DOHH2 (cell line): ENCODE results near the gene NTNG1.

Experiments
- H3F3A ChIP-seq: fragments of 200-600 bp; sonication (generic), shearing (Covaris generic); 2 replicates; pipeline ENCODE4 v1.6.0; 2016; ENCODE audit warnings: antibody characterized with exemption, mild to moderate bottlenecking; ENCODE audit not compliant: control insufficient read depth, insufficient read depth
- H3K27ac ChIP-seq: fragments of 200-600 bp; sonication (generic); 2 replicates; pipeline ENCODE4 v1.5.1; 2014; ENCODE audit warnings: low read depth, mild to moderate bottlenecking, low read length, moderate library complexity
- H3K27me3 ChIP-seq: fragments of 200-600 bp; sonication (generic); 2 replicates; pipeline ENCODE4 v1.6.1; 2014; ENCODE audit warnings: mild to moderate bottlenecking, low read length, mixed read lengths; ENCODE audit not compliant: control insufficient read depth
- H3K36me3 ChIP-seq: fragments of 200-600 bp; sonication (generic); 2 replicates; pipeline ENCODE4 v1.6.1; 2014; ENCODE audit warnings: mild to moderate bottlenecking, low read length, moderate library complexity, mixed read lengths; ENCODE audit not compliant: control insufficient read depth
- H3K4me1 ChIP-seq: fragments of 200-600 bp; sonication (generic); 2 replicates; pipeline ENCODE4 v1.6.1; 2014; ENCODE audit warnings: mild to moderate bottlenecking, low read length, mixed read lengths; ENCODE audit not compliant: control insufficient read depth
- H3K4me2 ChIP-seq: fragments of 200-600 bp; sonication (generic); 2 replicates; pipeline ENCODE4 v1.6.0; 2014; ENCODE audit warnings: mild to moderate bottlenecking, low read length, moderate library complexity
- H3K4me3 ChIP-seq: fragments of 200-600 bp; sonication (generic); 2 replicates; pipeline ENCODE4 v1.5.1; 2014; ENCODE audit warnings: mild to moderate bottlenecking, low read length, mixed read lengths
- H3K79me2 ChIP-seq: fragments of 200-600 bp; sonication (generic); 2 replicates; pipeline ENCODE4 v1.6.1; 2014; ENCODE audit warnings: mild to moderate bottlenecking, low read length, mixed read lengths; ENCODE audit not compliant: control insufficient read depth
- H3K9me2 ChIP-seq: fragments of 200-600 bp; sonication (generic); replicated peaks from 2 replicates; pipeline ENCODE4 v1.6.1; 2014; ENCODE audit warnings: mild to moderate bottlenecking, low read length, mixed read lengths; ENCODE audit not compliant: control insufficient read depth
- H3K9me3 ChIP-seq: fragments of 200-600 bp; sonication (generic); 2 replicates; pipeline ENCODE4 v1.6.1; 2014; ENCODE audit warnings: antibody characterized with exemption, low read length, mixed read lengths; ENCODE audit not compliant: control insufficient read depth, insufficient read depth
- H4K20me1 ChIP-seq: fragments of 200-600 bp; sonication (generic); 2 replicates; pipeline ENCODE4 v1.6.0; 2014; ENCODE audit warnings: low read depth, mild to moderate bottlenecking, antibody characterized with exemption, low read length, moderate library complexity; ENCODE audit not compliant: control insufficient read depth, insufficient read depth
- CTCF ChIP-seq: fragments of 200-600 bp; sonication (generic); IDR thresholded peaks from one replicate; pipeline ENCODE4 v1.5.1; 2014; ENCODE audit warnings: antibody characterized with exemption, mild to moderate bottlenecking, low read depth, low read length; ENCODE audit not compliant: poor library complexity, severe bottlenecking
- EZH2phosphoT487 ChIP-seq: fragments of 200-600 bp; sonication (generic); IDR thresholded peaks from 2 replicates; pipeline ENCODE4 v1.6.1; 2017; ENCODE audit warnings: borderline replicate concordance, mild to moderate bottlenecking, antibody characterized with exemption, low read length, moderate library complexity, mixed read lengths

NTNG1 gene

DNA sequence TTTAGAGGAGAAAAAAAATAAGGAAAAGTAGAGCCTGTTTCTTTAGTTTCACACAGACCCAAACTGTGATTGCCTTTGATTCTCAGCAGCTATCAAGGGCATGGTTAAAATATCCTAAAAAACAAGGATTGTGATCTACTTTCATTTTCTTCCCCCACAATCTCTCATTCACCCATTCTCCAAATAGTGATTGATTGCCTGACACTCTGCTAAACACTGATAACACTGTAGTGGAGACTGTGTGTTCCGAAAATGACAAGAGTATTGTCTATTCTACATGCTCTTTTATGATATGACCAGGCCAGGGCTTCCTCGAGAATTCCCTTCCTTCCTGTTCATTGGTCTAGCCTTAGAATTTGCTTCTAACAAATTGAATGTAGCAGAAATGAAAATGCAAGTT is 44.1 kb upstream of the NTNG1 start:
- Histone ChIP-seq H4K20me1 (no peaks in the 10 kb centered on the region), H3K9me2 (no peaks in the 10 kb centered on the region), H3F3A (no peaks in the 10 kb centered on the region), H3K27ac (no peak overlapping the region), H3K4me3 (no peak overlapping the region), H3K4me2 (no peak overlapping the region), H3K27me3 (no peaks in the 10 kb centered on the region), H3K36me3 (no peaks in the 10 kb centered on the region), H3K9me3 (no peaks in the 10 kb centered on the region), H3K4me1 (no peaks in the 10 kb centered on the region), H3K79me2 (no peaks in the 10 kb centered on the region)
- TF ChIP-seq CTCF (no peak), EZH2phosphoT487 (no peak)

DNA sequence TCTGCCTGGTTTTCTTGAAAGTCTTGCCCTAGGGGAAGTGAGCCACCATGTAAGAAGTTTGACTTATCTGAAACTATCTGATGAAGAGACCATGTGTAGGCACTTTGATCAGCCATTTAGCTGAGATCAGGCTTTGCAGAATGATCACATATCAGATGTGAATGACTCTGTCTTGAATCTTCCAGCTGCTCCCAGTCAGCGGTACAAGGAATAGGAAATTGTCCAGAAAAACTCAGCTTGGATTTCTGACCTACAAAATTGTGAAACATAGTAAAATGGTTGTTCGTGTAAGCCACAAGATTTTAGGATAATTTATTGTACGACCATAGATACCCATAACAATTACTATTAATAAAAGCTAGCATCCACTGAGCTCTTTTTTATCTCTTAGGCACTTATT is 41.9 kb upstream of the NTNG1 start:
- Histone ChIP-seq H3K79me2 (no peaks in the 10 kb centered on the region), H3K9me2 (no peaks in the 10 kb centered on the region), H3F3A (no peaks in the 10 kb centered on the region), H3K4me3 (no peak overlapping the region), H3K4me2 (no peak overlapping the region), H3K27ac (no peak overlapping the region), H3K9me3 (no peaks in the 10 kb centered on the region), H3K36me3 (no peaks in the 10 kb centered on the region), H3K27me3 (no peaks in the 10 kb centered on the region), H4K20me1 (no peaks in the 10 kb centered on the region), H3K4me1 (no peaks in the 10 kb centered on the region)
- no peak for TF ChIP-seq CTCF
- TF ChIP-seq EZH2phosphoT487 = no peak

DNA sequence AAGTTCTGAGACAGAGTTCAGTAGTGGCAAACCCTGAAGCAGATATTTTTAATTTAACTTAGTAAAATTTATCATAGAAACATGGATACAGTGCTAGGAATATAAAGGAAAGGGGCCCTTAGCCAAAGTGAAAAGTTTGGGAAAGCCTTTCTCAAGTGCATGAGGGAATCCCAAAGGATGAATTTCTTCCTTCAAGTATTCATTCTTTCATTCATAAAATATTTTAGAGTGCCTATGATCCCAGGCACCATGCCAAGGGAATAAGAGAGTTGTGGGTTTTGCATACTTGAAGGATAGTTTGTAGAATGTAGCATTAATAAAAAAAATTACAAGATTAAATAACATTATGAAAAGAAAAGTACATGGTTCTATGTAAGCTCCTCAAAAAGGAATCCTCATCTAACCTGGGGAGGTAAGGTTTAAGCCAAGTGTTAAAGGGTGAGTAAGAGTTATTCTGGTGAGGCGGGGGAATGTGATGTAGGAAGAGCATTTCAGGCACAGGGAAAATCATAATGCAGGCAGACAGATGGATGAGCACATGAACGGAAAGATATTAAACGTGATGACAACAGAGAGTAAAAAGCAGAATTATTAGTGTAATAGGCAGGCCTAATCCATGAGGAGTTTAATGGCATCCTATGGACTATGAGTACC is 40.4 kb upstream of the NTNG1 start:
- no peak overlapping the region for H3K27ac ChIP-seq
- H4K20me1 ChIP-seq = no peaks in the 10 kb centered on the region
- no peak for TF ChIP-seq CTCF
- TF ChIP-seq EZH2phosphoT487 = no peak
- H3K4me3 ChIP-seq = no peak overlapping the region
- no peaks in the 10 kb centered on the region for H3K36me3 ChIP-seq
- no peaks in the 10 kb centered on the region for H3K4me1 ChIP-seq
- no peaks in the 10 kb centered on the region for H3K9me2 ChIP-seq
- H3F3A ChIP-seq = no peaks in the 10 kb centered on the region
- no peaks in the 10 kb centered on the region for H3K27me3 ChIP-seq
- H3K79me2 ChIP-seq = no peaks in the 10 kb centered on the region
- H3K9me3 ChIP-seq = no peaks in the 10 kb centered on the region
- no peak overlapping the region for H3K4me2 ChIP-seq
